ENCODE data around the gene SNCB. TPM values are rescaled to one million over a fixed set of nuclear protein-coding genes. Genes with fewer than 3 reads are reported as not detected.
A peak's percentile ranks its signal among the peaks of the same experiment; 100 is the strongest.

The SNCB gene
- polyA plus RNA-seq, 1 of the 3 experiments (the other 2 are of a cell fraction) = 0.33 TPM

DNA sequence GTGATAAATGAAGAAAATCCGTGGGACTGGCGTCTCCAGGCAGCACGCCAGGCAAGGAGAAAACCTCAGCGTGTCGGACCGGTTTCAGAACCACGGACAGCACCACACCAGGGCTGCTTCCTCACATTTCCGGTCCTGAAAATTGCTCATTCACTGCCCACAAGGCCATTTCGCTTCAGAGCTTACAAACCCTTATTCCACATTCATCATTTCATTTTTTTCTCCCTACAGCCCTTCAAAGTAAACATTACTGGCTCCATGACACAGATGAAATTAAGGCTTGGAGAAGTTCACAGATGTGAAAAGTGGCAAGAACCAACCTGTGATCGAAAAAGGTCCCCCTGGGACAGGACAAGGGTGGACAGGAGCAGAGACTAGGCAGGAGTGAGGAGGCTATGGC, 18.9 kb downstream of the SNCB start:
- Histone ChIP-seq H3K4me1 (ENCODE audit: control insufficient read depth in 1 of 2, insufficient read depth in 2 of 2, low read depth in 1 of 2, low read length in 1 of 2) (peaks cover 4 to 44% of the 10 kb centered on the region in 2 experiments; a peak in 3 of 4 replicates), H2AFZ (ENCODE audit: low read depth) (no peak overlapping the region), H3K27ac (ENCODE audit: low read depth in 2 of 2, low read length in 1 of 2) (no peak overlapping the region), H3K9ac (no peak overlapping the region), H3K9me3 (no peaks in the 10 kb centered on the region), H3K9me2 (no peaks in the 10 kb centered on the region), H4K20me1 (ENCODE audit: insufficient read depth) (peaks cover 23% of the 10 kb centered on the region; the same call in 1 of the 2 replicates), H3K4me3 (ENCODE audit: low read depth in 2 of 2, low read length in 1 of 2) (no peak overlapping the region), H3F3A (replicated peaks; ENCODE audit: insufficient read depth) (peaks cover 4% of the 10 kb centered on the region), H3K4me2 (no peak overlapping the region), H3K27me3 (ENCODE audit: insufficient read depth) (no peaks in the 10 kb centered on the region), H3K36me3 (replicated peaks in 1 of 2; ENCODE audit: control insufficient read depth in 1 of 2, insufficient read depth in 2 of 2, low read length in 1 of 2) (no peaks in the 10 kb centered on the region), H3K79me2 (ENCODE audit: insufficient read depth) (peaks cover 18% of the 10 kb centered on the region)
- WGBS (ENCODE audit: low lambda C conversion rate) = 56% methylated on average over 10 of the region's 10 CpGs
- ChIA-PET POLR2A (no interaction called here), CTCF (interaction anchor here (1.4 kb wide), 1 partner anchor 38 kb away, joined by 7 read pairs; no protein-coding TSS in a partner anchor)
- TF ChIP-seq TAF1 (IDR thresholded peaks at IDR 0.05; ENCODE audit: borderline replicate concordance, low read depth, low read length) = no peak
- no peak for TF ChIP-seq JUND (IDR thresholded peaks at IDR 0.05)
- TF ChIP-seq FOSL2 (IDR thresholded peaks at IDR 0.05; ENCODE audit: borderline replicate concordance, low read depth) = no peak
- TF ChIP-seq NRF1 (IDR thresholded peaks at IDR 0.05; ENCODE audit: low read depth, low read length) = no peak
- no peak for TF ChIP-seq MXI1 (IDR thresholded peaks at IDR 0.05; ENCODE audit: low read depth, low read length)
- no peak for TF ChIP-seq NFIC (IDR thresholded peaks at IDR 0.05; ENCODE audit: borderline replicate concordance)
- 0 out of 2 replicates have a peak, but pooled peaks have one; percentile 17 for TF ChIP-seq MAX (IDR thresholded peaks at IDR 0.05; ENCODE audit: low read depth)
- no peak for TF ChIP-seq RXRA (IDR thresholded peaks at IDR 0.05; ENCODE audit: borderline replicate concordance, low read depth)
- TF ChIP-seq GABPA (IDR thresholded peaks at IDR 0.05; ENCODE audit: low read depth) = no peak
- no peak for TF ChIP-seq EP300 (IDR thresholded peaks at IDR 0.05; ENCODE audit: borderline replicate concordance in 1 of 2, low read depth in 1 of 2, low read length in 1 of 2)
- TF ChIP-seq ZBTB33 (IDR thresholded peaks at IDR 0.05; ENCODE audit: borderline replicate concordance, low read depth) = no peak
- no peak for TF ChIP-seq TCF12 (IDR thresholded peaks at IDR 0.05)
- TF ChIP-seq SIN3A (IDR thresholded peaks at IDR 0.05; ENCODE audit: borderline replicate concordance, low read depth, low read length) = peak; percentile 64; the same call in 1 of the 2 replicates
- no peak for TF ChIP-seq FOXJ3 (CRISPR knock-in tag; IDR thresholded peaks at IDR 0.05)
- no peak for TF ChIP-seq IRF3 (IDR thresholded peaks at IDR 0.05; ENCODE audit: low read depth, low read length)
- no peak for TF ChIP-seq CHD2 (IDR thresholded peaks at IDR 0.05; ENCODE audit: low read length, partially characterized antibody)
- no peak for TF ChIP-seq ELF1 (IDR thresholded peaks at IDR 0.05)
- TF ChIP-seq YY1 (IDR thresholded peaks at IDR 0.05; ENCODE audit: low read depth) = no peak
- TF ChIP-seq RFX5 (IDR thresholded peaks at IDR 0.05; ENCODE audit: low read length) = no peak
- TF ChIP-seq SMC3 (IDR thresholded peaks at IDR 0.05; ENCODE audit: low read depth, low read length) = no peak
- TF ChIP-seq, protein P1, sequence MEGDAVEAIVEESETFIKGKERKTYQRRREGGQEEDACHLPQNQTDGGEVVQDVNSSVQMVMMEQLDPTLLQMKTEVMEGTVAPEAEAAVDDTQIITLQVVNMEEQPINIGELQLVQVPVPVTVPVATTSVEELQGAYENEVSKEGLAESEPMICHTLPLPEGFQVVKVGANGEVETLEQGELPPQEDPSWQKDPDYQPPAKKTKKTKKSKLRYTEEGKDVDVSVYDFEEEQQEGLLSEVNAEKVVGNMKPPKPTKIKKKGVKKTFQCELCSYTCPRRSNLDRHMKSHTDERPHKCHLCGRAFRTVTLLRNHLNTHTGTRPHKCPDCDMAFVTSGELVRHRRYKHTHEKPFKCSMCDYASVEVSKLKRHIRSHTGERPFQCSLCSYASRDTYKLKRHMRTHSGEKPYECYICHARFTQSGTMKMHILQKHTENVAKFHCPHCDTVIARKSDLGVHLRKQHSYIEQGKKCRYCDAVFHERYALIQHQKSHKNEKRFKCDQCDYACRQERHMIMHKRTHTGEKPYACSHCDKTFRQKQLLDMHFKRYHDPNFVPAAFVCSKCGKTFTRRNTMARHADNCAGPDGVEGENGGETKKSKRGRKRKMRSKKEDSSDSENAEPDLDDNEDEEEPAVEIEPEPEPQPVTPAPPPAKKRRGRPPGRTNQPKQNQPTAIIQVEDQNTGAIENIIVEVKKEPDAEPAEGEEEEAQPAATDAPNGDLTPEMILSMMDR (IDR thresholded peaks at IDR 0.05) = no peak
- no peak for TF ChIP-seq POLR2AphosphoS5 (IDR thresholded peaks at IDR 0.05; ENCODE audit: low read depth, low read length)
- no peak for TF ChIP-seq MEF2A (IDR thresholded peaks at IDR 0.05; ENCODE audit: borderline replicate concordance, low read depth)
- no peak for TF ChIP-seq RAD21 (IDR thresholded peaks at IDR 0.05; ENCODE audit: low read length)
- TF ChIP-seq REST (IDR thresholded peaks at IDR 0.05; ENCODE audit: low read depth, low read length) = peak; percentile 99
- no peak for DNase-seq
